Caco-2 (cell line): ENCODE results near the gene PDE6G. TPM values are rescaled to one million over a fixed set of nuclear protein-coding genes. Genes with fewer than 3 reads are reported as not detected.

ENCODE experiments used
- BruUV-seq: library from RNA; stranded (reverse); fragments of 400-500 nt; replicated peaks from 2 replicates; lab custom pipeline; 2021; lab: Mats Ljungman, UMichigan
- CTCF ChIA-PET: fragments of 300-600 bp; sonication (Branson Sonifier 250); formaldehyde crosslinking; loops from one replicate; lab custom pipeline; 2022; ENCODE audit warnings: antibody characterized with exemption; lab: Charles Lee
- POLR2A ChIA-PET: fragments of 300-600 bp; sonication (Branson Sonifier 250); formaldehyde crosslinking; loops from one replicate; lab custom pipeline; 2022; ENCODE audit warnings: antibody characterized with exemption; lab: Charles Lee
- DNase-seq, 2 experiments: peaks; one replicate each; pipeline versions ENCODE4 v3.0.0 to v3.0.0-alpha.2; 2020 to 2022
- H3K27me3 ChIP-seq: replicated peaks from 2 replicates; pipeline ENCODE4 v1.6.0; 2011; ENCODE audit warnings: low read length; ENCODE audit not compliant: control insufficient read depth, insufficient read depth
- H3K36me3 ChIP-seq: 2 replicates; pipeline ENCODE4 v1.5.1; 2011; ENCODE audit warnings: low read length; ENCODE audit not compliant: control insufficient read depth, insufficient read depth
- H3K4me1 ChIP-seq: fragments of 250-450 bp; sonication (Bioruptor Pico); 2 replicates; pipeline ENCODE4 v1.5.1; 2020; ENCODE audit warnings: mild to moderate bottlenecking
- H3K4me3 ChIP-seq: 2 replicates; pipeline ENCODE4 v1.5.1; 2011; ENCODE audit warnings: low read depth, mild to moderate bottlenecking, control low read depth, low read length
- H3K9me3 ChIP-seq: fragments of 250-450 bp; sonication (Bioruptor Pico); 2 replicates; pipeline ENCODE4 v1.5.1; 2020; ENCODE audit warnings: mild to moderate bottlenecking, moderate library complexity
- H3K27ac Mint-ChIP-seq: one replicate; pipeline ENCODE4 v1.8.0; 2022; ENCODE audit warnings: mixed read lengths; ENCODE audit not compliant: unreplicated experiment
- H3K27me3 Mint-ChIP-seq: one replicate; pipeline ENCODE4 v1.8.0; 2022; ENCODE audit warnings: mixed read lengths; ENCODE audit not compliant: insufficient read depth, unreplicated experiment
- H3K36me3 Mint-ChIP-seq: one replicate; pipeline ENCODE4 v1.8.0; 2022; ENCODE audit warnings: mild to moderate bottlenecking, mixed read lengths; ENCODE audit not compliant: insufficient read depth, unreplicated experiment
- H3K4me1 Mint-ChIP-seq: one replicate; pipeline ENCODE4 v1.8.0; 2022; ENCODE audit warnings: low read depth, mixed read lengths; ENCODE audit not compliant: unreplicated experiment
- H3K4me3 Mint-ChIP-seq: one replicate; pipeline ENCODE4 v1.8.0; 2022; ENCODE audit warnings: mild to moderate bottlenecking, moderate library complexity, mixed read lengths; ENCODE audit not compliant: unreplicated experiment
- H3K9me3 Mint-ChIP-seq: one replicate; pipeline ENCODE4 v1.8.0; 2022; ENCODE audit warnings: mixed read lengths; ENCODE audit not compliant: unreplicated experiment
- intact Hi-C: fragments of 100-400 bp; cut with micrococcal nuclease; formaldehyde crosslinking; loops from one replicate; pipeline ENCODE4 v1.10.0; 2022; ENCODE audit not compliant: unreplicated experiment
- total RNA-seq: library from RNA; stranded (reverse); gene quantifications from 2 replicates; pipeline ENCODE4 v1.2.3, GENCODE V29; 2022
- TF ChIP-seq, protein P1 (sequence below), 2 experiments: fragments of 200-600 bp in 1 of 2; IDR thresholded peaks; 1 replicate in 1 of 2; 2 replicates in 1 of 2; pipeline versions ENCODE4 v1.5.1 to v1.8.0; 2011 to 2022; ENCODE audit warnings: antibody characterized with exemption in 1 of 2, control low read depth in 1 of 2, inconsistent platforms in 1 of 2, low read depth in 1 of 2, low read length in 1 of 2, mild to moderate bottlenecking in 1 of 2, moderate library complexity in 1 of 2; ENCODE audit not compliant: insufficient read depth in 1 of 2, severe bottlenecking in 1 of 2, unreplicated experiment in 1 of 2

The PDE6G gene
- total RNA-seq, 1 experiment from 2014 or later, result not detected

DNA sequence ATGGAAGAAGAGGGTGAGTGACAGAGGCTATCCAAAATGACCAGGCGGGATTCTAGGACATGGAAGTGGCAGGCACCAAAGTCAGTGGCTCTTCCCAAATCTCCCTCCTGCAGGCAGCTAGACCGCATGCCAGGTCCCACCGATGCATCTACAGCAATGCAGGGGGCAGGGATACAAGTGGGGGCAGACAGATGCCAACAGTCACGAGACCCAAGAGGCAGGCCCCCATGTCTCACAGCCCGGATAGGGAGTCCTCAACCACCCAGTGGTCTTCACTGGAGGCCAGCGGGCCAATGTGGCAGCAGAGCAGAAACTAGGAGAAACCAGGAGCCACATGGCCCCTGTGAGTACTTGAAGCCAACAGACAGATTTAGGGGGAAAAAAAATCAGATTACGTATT lies 39.5 kb downstream of the PDE6G start:
- Histone ChIP-seq H3K9me3 (no peaks in the 10 kb centered on the region), H3K27me3 (no peaks in the 10 kb centered on the region), H3K36me3 (peaks cover 2% of the 10 kb centered on the region; the same call in 1 of the 2 replicates), H3K4me3 (no peak overlapping the region), H3K4me1 (no peaks in the 10 kb centered on the region)
- H3K27me3 Mint-ChIP-seq, result no peaks in the 10 kb centered on the region
- no peak overlapping the region for H3K4me3 Mint-ChIP-seq
- BruUV-seq, result no TSS peak
- H3K9me3 Mint-ChIP-seq, result peaks cover 10% of the 10 kb centered on the region
- TF ChIP-seq, protein P1, sequence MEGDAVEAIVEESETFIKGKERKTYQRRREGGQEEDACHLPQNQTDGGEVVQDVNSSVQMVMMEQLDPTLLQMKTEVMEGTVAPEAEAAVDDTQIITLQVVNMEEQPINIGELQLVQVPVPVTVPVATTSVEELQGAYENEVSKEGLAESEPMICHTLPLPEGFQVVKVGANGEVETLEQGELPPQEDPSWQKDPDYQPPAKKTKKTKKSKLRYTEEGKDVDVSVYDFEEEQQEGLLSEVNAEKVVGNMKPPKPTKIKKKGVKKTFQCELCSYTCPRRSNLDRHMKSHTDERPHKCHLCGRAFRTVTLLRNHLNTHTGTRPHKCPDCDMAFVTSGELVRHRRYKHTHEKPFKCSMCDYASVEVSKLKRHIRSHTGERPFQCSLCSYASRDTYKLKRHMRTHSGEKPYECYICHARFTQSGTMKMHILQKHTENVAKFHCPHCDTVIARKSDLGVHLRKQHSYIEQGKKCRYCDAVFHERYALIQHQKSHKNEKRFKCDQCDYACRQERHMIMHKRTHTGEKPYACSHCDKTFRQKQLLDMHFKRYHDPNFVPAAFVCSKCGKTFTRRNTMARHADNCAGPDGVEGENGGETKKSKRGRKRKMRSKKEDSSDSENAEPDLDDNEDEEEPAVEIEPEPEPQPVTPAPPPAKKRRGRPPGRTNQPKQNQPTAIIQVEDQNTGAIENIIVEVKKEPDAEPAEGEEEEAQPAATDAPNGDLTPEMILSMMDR (IDR thresholded peaks at IDR 0.05; ENCODE audit: insufficient read depth in 1 of 2, low read depth in 1 of 2, low read length in 1 of 2, severe bottlenecking in 1 of 2, unreplicated experiment in 1 of 2), result no peak
- intact Hi-C loops, result no loop called here
- H3K4me1 Mint-ChIP-seq, result no peaks in the 10 kb centered on the region
- H3K36me3 Mint-ChIP-seq, result peaks cover 95% of the 10 kb centered on the region
- no peak for DNase-seq
- ChIA-PET CTCF (no interaction called here), POLR2A (no interaction called here)
- no peak overlapping the region for H3K27ac Mint-ChIP-seq

DNA sequence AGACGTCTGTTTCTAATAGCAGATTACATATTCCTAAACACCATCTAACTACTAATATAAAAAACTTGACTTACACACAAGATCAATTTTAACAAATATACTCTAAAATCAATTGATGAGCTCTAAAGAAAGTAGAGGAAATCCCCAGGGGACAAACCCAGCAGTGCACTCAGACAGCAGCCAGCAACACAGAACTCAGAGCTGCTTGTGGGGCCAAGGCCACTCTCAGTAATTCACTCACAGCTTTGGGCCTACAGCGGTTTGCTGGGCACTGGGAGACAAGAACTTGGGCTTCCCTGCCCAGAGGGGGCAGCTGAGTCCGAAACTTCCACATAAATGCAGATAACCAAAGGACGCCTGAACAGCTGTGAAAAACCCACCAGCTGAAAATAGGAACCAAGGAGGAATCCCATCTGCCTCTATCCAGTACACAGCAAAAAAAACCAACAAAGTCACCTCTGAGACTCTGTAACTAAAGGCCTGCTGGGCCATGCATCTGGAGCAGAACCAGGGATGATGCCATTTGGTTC lies 40.9 kb downstream of the PDE6G start:
- Histone ChIP-seq H3K4me1 (no peaks in the 10 kb centered on the region), H3K36me3 (no peaks in the 10 kb centered on the region), H3K9me3 (no peaks in the 10 kb centered on the region), H3K4me3 (no peak overlapping the region), H3K27me3 (no peaks in the 10 kb centered on the region)
- intact Hi-C loops, result no loop called here
- CTCF ChIA-PET, result interaction anchor here (1.2 kb wide), 1 partner anchor 17 kb away, joined by 3 read pairs; no protein-coding TSS in a partner anchor
- TF ChIP-seq, protein P1 (IDR thresholded peaks at IDR 0.05; ENCODE audit: insufficient read depth in 1 of 2, low read depth in 1 of 2, low read length in 1 of 2, severe bottlenecking in 1 of 2, unreplicated experiment in 1 of 2), result no peak
- Mint-ChIP-seq H3K27me3 (no peaks in the 10 kb centered on the region), H3K27ac (no peak overlapping the region), H3K9me3 (peaks cover 10% of the 10 kb centered on the region), H3K4me3 (no peak overlapping the region), H3K36me3 (peaks cover 95% of the 10 kb centered on the region), H3K4me1 (no peaks in the 10 kb centered on the region)
- no TSS peak for BruUV-seq
- POLR2A ChIA-PET, result no interaction called here
- DNase-seq, result no peak

DNA sequence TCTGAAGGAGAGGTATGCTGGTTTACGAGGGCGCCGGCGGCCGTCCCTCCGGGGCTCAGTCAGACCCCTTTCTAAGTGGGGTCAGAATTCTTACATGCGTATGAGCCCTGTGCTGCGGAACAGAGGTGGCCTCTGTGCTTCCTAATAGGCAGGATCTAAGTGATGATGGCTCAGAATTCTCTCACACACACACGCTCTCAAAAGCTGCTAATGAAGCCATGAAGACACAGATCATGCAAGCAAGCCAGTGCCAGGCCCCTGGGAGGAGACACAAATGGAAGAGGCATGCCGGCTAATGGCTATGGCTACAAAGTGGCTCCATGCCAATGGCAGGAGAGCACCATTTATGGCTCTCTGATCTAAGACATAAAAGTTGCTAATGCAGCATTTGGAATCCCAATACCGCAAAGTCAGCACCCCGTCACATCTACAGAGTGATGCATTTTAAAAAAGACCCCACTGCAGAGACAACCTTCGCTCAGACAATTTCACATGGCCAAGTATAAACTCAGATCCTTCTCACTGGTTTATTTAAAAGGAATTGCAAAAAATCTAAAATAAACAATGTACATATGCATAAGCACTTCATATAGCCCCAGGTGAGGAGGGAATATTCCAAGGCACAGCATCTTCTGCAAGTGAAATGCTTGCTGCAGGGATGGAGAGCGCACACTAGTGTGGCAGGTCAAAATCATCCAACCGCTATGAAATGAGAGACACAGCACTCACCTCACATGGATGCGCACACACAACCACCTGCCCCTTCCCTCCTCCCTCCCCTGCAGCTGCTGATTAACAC lies 44.0 kb downstream of the PDE6G start:
- no peak for DNase-seq
- H3K4me3 ChIP-seq, result no peak overlapping the region
- TF ChIP-seq, protein P1 (IDR thresholded peaks at IDR 0.05; ENCODE audit: insufficient read depth in 1 of 2, low read depth in 1 of 2, low read length in 1 of 2, severe bottlenecking in 1 of 2, unreplicated experiment in 1 of 2), result no peak
- ChIA-PET POLR2A (interaction anchor here (0.5 kb wide), 1 partner anchor 51 kb away, joined by 3 read pairs; no protein-coding TSS in a partner anchor), CTCF (no interaction called here)
- peaks cover 6% of the 10 kb centered on the region for H3K36me3 ChIP-seq
- H3K4me3 Mint-ChIP-seq, result no peak overlapping the region
- H3K4me1 Mint-ChIP-seq, result no peaks in the 10 kb centered on the region
- H3K27ac Mint-ChIP-seq, result no peak overlapping the region
- no peaks in the 10 kb centered on the region for H3K27me3 ChIP-seq
- H3K9me3 Mint-ChIP-seq, result peaks cover 10% of the 10 kb centered on the region
- no TSS peak for BruUV-seq
- H3K4me1 ChIP-seq, result no peaks in the 10 kb centered on the region
- no peaks in the 10 kb centered on the region for H3K9me3 ChIP-seq
- intact Hi-C loops, result no loop called here
- no peaks in the 10 kb centered on the region for H3K27me3 Mint-ChIP-seq
- H3K36me3 Mint-ChIP-seq, result peaks cover 100% of the 10 kb centered on the region
